Measurements from ENCODE around the gene ZMIZ2. TPM values are rescaled to one million over a fixed set of nuclear protein-coding genes. Genes with fewer than 3 reads are reported as not detected.

The ZMIZ2 gene
- total RNA-seq, 1 experiment from 2014 or later, result 69.0 TPM

DNA sequence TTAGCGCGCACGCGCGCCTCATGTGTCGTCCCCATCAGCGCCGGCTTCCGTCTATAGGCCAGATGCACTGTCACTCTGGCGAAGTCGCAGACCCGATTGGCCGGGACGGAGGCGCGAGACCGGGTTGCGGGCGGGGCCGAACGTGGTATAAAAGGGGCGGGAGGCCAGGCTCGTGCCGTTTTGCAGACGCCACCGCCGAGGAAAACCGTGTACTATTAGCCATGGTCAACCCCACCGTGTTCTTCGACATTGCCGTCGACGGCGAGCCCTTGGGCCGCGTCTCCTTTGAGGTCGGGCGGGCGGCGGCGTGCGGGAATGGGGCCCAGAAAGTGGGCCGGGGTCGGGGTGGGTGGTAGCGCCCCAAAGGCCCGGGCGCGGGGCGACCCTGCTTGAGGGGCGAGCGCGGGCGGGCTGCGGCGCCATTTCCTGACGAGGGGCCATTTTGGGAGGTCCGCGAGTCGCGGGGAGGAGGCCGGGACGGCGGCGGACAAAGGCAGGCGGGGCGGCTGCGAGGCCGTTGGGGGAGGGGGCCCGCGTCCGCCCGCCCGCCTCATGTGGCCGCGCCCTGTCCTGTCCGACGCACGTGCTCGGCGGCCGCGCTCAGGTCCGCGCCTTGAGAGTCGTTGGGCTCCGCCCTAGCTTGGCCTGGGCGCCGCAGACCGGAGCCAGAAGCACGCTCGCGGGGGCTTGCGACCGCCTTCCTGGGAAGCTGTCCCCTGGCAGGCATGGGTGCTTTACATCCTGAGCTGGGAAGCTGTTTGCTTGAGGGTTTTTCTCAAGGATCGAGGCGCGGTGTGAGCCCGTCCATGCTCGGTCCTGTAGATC, 48.1 kb downstream of the ZMIZ2 start, which contains the start of gene PPIA:
TSS of gene PPIA (plus strand) at position 178 of the 825 bp plus-strand sequence. CDS start at position 222, 44 bp downstream.
- Mint-ChIP-seq H3K9me3 (ENCODE audit: unreplicated experiment) (no peaks in the 10 kb centered on the region), H3K4me1 (ENCODE audit: low read depth, unreplicated experiment) (no peaks in the 10 kb centered on the region), H3K27me3 (ENCODE audit: insufficient read depth, unreplicated experiment) (no peaks in the 10 kb centered on the region), H3K4me3 (ENCODE audit: unreplicated experiment) (peak within 1 kb of the TSS; percentile 97), H3K36me3 (ENCODE audit: insufficient read depth, unreplicated experiment) (peaks cover 59% of the 10 kb centered on the region), H3K27ac (ENCODE audit: unreplicated experiment) (peak within 1 kb of the TSS; percentile 99)
- TSS peak; percentile 31 for BruUV-seq (replicated peaks)
- no peaks in the 10 kb centered on the region for H3K27me3 ChIP-seq (replicated peaks; ENCODE audit: control insufficient read depth, insufficient read depth, low read length)
- POLR2A ChIA-PET, result interaction anchor here (0.5 to 1.3 kb wide), 6 partner anchors 43 to 315 kb away, joined by 3 to 6 read pairs (median 4); partner anchors contain the start of genes OGDH and TBRG4
- H3K4me1 ChIP-seq, result 0 out of 2 replicates have a peak, but pooled peaks cover 10% of the 10 kb centered on the region
- peak; percentile 99 for DNase-seq
- H3K9me3 ChIP-seq, result no peaks in the 10 kb centered on the region
- TF ChIP-seq, protein P1, sequence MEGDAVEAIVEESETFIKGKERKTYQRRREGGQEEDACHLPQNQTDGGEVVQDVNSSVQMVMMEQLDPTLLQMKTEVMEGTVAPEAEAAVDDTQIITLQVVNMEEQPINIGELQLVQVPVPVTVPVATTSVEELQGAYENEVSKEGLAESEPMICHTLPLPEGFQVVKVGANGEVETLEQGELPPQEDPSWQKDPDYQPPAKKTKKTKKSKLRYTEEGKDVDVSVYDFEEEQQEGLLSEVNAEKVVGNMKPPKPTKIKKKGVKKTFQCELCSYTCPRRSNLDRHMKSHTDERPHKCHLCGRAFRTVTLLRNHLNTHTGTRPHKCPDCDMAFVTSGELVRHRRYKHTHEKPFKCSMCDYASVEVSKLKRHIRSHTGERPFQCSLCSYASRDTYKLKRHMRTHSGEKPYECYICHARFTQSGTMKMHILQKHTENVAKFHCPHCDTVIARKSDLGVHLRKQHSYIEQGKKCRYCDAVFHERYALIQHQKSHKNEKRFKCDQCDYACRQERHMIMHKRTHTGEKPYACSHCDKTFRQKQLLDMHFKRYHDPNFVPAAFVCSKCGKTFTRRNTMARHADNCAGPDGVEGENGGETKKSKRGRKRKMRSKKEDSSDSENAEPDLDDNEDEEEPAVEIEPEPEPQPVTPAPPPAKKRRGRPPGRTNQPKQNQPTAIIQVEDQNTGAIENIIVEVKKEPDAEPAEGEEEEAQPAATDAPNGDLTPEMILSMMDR (IDR thresholded peaks at IDR 0.05; ENCODE audit: insufficient read depth in 1 of 2, low read depth in 1 of 2, low read length in 1 of 2, severe bottlenecking in 1 of 2, unreplicated experiment in 1 of 2), result no peak
- intact Hi-C loops (cut with micrococcal nuclease; ENCODE audit: unreplicated experiment), result loop anchor here (1.0 to 5.0 kb wide), 6 partner anchors 28 to 214 kb away; partner anchors contain the start of genes H2AZ2, OGDH, TMED4 and ZMIZ2
- H3K4me3 ChIP-seq (ENCODE audit: low read depth, low read length), result peak within 1 kb of the TSS; percentile 100
- CTCF ChIA-PET, result no interaction called here
- H3K36me3 ChIP-seq (ENCODE audit: control insufficient read depth, insufficient read depth, low read length), result peaks cover 5% of the 10 kb centered on the region

DNA sequence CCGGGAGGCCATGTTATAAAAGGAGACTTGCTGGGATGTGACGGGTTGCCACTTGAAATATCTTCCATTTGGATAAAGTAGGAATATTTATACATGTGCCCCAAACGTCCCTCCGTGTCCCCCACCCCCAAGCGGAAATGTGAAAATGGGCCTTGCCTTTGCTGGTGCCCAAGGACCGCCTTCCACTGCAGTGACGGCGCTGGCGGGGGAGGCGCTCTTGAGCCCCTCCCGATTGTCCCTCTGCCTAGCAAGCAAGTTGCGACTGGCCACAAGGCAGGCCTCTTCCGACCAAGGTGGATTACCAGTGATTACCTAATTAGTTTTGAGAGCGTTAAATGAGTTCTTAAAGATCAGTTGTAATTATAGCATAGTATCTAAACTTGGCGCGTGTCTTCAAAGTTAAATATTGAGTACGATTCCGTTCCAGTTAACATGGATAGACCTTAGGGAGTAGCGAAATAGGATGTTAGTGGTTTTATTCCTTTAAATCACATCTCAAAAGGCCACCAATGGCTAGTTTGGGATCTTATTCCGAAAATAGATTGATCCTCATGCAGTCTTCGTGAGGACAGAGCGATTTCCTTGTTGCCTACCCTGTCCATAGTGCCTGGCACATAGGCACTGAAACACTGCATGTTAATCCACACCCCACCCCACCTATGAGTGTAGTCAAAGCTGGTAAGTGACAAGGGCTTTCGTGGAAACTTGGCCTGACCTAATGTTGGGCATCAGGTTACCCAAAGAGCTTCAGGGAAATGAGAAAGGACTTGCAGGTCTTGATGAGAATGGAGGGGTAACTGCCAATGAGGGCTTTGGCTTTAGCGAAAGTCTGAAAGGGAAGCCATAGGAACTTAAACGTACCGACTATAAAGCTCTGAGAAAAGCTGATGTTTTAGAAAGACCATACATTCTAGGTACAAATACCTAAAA, 48.9 kb downstream of the ZMIZ2 start:
- TF ChIP-seq, protein P1 (IDR thresholded peaks at IDR 0.05; ENCODE audit: insufficient read depth in 1 of 2, low read depth in 1 of 2, low read length in 1 of 2, severe bottlenecking in 1 of 2, unreplicated experiment in 1 of 2), result peak; percentile 67 to 71
- CTCF ChIA-PET, result no interaction called here
- POLR2A ChIA-PET, result interaction anchor here (0.5 to 1.6 kb wide), 9 partner anchors 37 to 314 kb away, joined by 3 to 11 read pairs (median 4); partner anchors contain the start of genes H2AZ2, OGDH and TBRG4

More for the DNA sequence above, 48.9 kb downstream of the ZMIZ2 start:
- BruUV-seq (replicated peaks), result TSS peak; percentile 45
- H3K4me3 Mint-ChIP-seq (ENCODE audit: unreplicated experiment), result peak overlapping the region; percentile 97
- Histone ChIP-seq H3K9me3 (no peaks in the 10 kb centered on the region), H3K4me3 (ENCODE audit: low read depth, low read length) (peak overlapping the region; percentile 100), H3K36me3 (ENCODE audit: control insufficient read depth, insufficient read depth, low read length) (peaks cover 11% of the 10 kb centered on the region), H3K27me3 (replicated peaks; ENCODE audit: control insufficient read depth, insufficient read depth, low read length) (no peaks in the 10 kb centered on the region), H3K4me1 (0 out of 2 replicates have a peak, but pooled peaks cover 10% of the 10 kb centered on the region)
- intact Hi-C loops (cut with micrococcal nuclease; ENCODE audit: unreplicated experiment), result loop anchor here (2.0 to 5.0 kb wide), 4 partner anchors 29 to 190 kb away; partner anchors contain the start of genes OGDH and ZMIZ2
- no peaks in the 10 kb centered on the region for H3K9me3 Mint-ChIP-seq (ENCODE audit: unreplicated experiment)
- peaks cover 67% of the 10 kb centered on the region for H3K36me3 Mint-ChIP-seq (ENCODE audit: insufficient read depth, unreplicated experiment)
- no peaks in the 10 kb centered on the region for H3K27me3 Mint-ChIP-seq (ENCODE audit: insufficient read depth, unreplicated experiment)
- H3K4me1 Mint-ChIP-seq (ENCODE audit: low read depth, unreplicated experiment), result no peaks in the 10 kb centered on the region
- DNase-seq, result peak; percentile 90
- peak overlapping the region; percentile 99 for H3K27ac Mint-ChIP-seq (ENCODE audit: unreplicated experiment)
